MM.1S (cell line): ENCODE results near the gene RAMACL.

Source experiments
- EZH2 ChIP-seq: fragments of 300-600 bp; sonication (generic); optimal IDR thresholded peaks from 2 replicates; pipeline ENCODE3; 2017; ENCODE audit warnings: low read depth, mild to moderate bottlenecking, antibody characterized with exemption, low read length, mixed read lengths
- EZH2phosphoT487 ChIP-seq: fragments of 300-600 bp; sonication (generic); IDR thresholded peaks from 2 replicates; pipeline ENCODE4 v1.6.1; 2018; ENCODE audit warnings: antibody characterized with exemption, low read length
- TF ChIP-seq, protein P1 (sequence below): fragments of 300-600 bp; sonication (generic); IDR thresholded peaks from 2 replicates; pipeline ENCODE4 v1.5.1; 2016; ENCODE audit warnings: antibody characterized with exemption, low read length, mixed read lengths

DNA sequence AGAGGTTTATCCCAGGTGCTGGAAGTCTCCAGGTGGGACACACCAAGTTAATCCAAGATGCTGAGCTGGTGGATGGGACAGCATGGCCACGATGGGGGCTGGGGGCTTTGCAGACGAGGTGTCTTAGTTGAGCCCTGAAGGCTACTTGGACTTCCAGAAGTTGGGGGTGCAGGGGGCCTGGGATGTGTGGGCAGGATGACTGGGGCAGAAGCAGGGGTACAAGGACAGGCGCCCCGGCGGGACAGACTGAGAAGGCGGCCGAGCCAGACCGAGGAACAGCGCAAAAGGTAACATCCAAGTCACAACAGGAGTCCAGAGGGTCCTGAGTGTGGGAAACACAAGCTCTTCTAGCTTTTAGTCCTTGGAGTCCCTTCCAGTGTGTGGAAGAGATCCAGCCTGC lies 23.8 kb downstream of the RAMACL start:
- TF ChIP-seq, protein P1, sequence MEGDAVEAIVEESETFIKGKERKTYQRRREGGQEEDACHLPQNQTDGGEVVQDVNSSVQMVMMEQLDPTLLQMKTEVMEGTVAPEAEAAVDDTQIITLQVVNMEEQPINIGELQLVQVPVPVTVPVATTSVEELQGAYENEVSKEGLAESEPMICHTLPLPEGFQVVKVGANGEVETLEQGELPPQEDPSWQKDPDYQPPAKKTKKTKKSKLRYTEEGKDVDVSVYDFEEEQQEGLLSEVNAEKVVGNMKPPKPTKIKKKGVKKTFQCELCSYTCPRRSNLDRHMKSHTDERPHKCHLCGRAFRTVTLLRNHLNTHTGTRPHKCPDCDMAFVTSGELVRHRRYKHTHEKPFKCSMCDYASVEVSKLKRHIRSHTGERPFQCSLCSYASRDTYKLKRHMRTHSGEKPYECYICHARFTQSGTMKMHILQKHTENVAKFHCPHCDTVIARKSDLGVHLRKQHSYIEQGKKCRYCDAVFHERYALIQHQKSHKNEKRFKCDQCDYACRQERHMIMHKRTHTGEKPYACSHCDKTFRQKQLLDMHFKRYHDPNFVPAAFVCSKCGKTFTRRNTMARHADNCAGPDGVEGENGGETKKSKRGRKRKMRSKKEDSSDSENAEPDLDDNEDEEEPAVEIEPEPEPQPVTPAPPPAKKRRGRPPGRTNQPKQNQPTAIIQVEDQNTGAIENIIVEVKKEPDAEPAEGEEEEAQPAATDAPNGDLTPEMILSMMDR = no peak
- TF ChIP-seq EZH2 = no peak
- no peak for TF ChIP-seq EZH2phosphoT487
